DND-41 (cell line): ENCODE data around the gene CBX5.
"Not testable (repeated sequence)": the region's sequence is repeated elsewhere in the genome, so short reads cannot be mapped to it uniquely, and the experiment has no call there.

ENCODE experiments used
- ATAC-seq: fragments of 200-7000 bp; cut with Tn5 transposase; 3 replicates; pipeline ENCODE4 v1.9.1; 2021; ENCODE audit warnings: low read depth; ENCODE audit not compliant: insufficient read depth
- DNase-seq: peaks from one replicate; pipeline ENCODE4 v3.0.0-alpha.2; 2020
- H2AFZ ChIP-seq: 2 replicates; pipeline ENCODE4 v1.6.0; 2012; ENCODE audit warnings: low read depth, low read length
- H3K27ac ChIP-seq: 2 replicates; pipeline ENCODE4 v1.5.1; 2012; ENCODE audit warnings: low read length, inconsistent platforms
- H3K27me3 ChIP-seq: fragments of 200-600 bp; sonication (generic); 2 replicates; pipeline ENCODE4 v1.6.0; 2012; ENCODE audit warnings: low read length, mild to moderate bottlenecking, inconsistent platforms; ENCODE audit not compliant: insufficient read depth, poor library complexity
- H3K36me3 ChIP-seq: 2 replicates; pipeline ENCODE4 v1.5.1; 2012; ENCODE audit warnings: low read length, inconsistent platforms; ENCODE audit not compliant: insufficient read depth
- H3K4me1 ChIP-seq: 2 replicates; pipeline ENCODE4 v1.5.1; 2012; ENCODE audit warnings: mild to moderate bottlenecking, low read length; ENCODE audit not compliant: insufficient read depth
- H3K4me2 ChIP-seq: 2 replicates; pipeline ENCODE4 v1.6.0; 2012; ENCODE audit warnings: mild to moderate bottlenecking, moderate library complexity, low read length, inconsistent platforms; ENCODE audit not compliant: insufficient read depth
- H3K4me3 ChIP-seq, 2 experiments: fragments of 200-600 bp in 1 of 2; shearing (Covaris generic) in 1 of 2; 2 replicates each; pipeline ENCODE4 v1.5.1; 2012 to 2016; ENCODE audit warnings: inconsistent platforms in 2 of 2, low read length in 2 of 2, mild to moderate bottlenecking in 2 of 2, low read depth in 1 of 2, moderate library complexity in 1 of 2
- H3K79me2 ChIP-seq: 2 replicates; pipeline ENCODE4 v1.6.0; 2012; ENCODE audit warnings: low read length, inconsistent platforms; ENCODE audit not compliant: insufficient read depth
- H3K9ac ChIP-seq: 2 replicates; pipeline ENCODE4 v1.6.0; 2012; ENCODE audit warnings: low read depth, mild to moderate bottlenecking, inconsistent platforms, low read length, moderate library complexity
- H3K9me3 ChIP-seq: 2 replicates; pipeline ENCODE4 v1.5.1; 2012; ENCODE audit warnings: low read length, moderate library complexity, mild to moderate bottlenecking, inconsistent platforms; ENCODE audit not compliant: insufficient read depth, severe bottlenecking
- H4K20me1 ChIP-seq: 2 replicates; pipeline ENCODE4 v1.6.0; 2012; ENCODE audit warnings: low read length; ENCODE audit not compliant: insufficient read depth
- EZH2 ChIP-seq: IDR thresholded peaks from 3 replicates; pipeline ENCODE4 v1.6.1; 2012; ENCODE audit warnings: borderline replicate concordance, low read depth, mild to moderate bottlenecking, moderate library complexity, low read length, inconsistent platforms; ENCODE audit not compliant: severe bottlenecking
- TF ChIP-seq, protein P1 (sequence below): IDR thresholded peaks from 2 replicates; pipeline ENCODE4 v1.5.1; 2012; ENCODE audit warnings: borderline replicate concordance, low read length, moderate library complexity, mild to moderate bottlenecking; ENCODE audit not compliant: poor library complexity, severe bottlenecking; ENCODE audit errors: extremely low read depth

CBX5 gene

DNA sequence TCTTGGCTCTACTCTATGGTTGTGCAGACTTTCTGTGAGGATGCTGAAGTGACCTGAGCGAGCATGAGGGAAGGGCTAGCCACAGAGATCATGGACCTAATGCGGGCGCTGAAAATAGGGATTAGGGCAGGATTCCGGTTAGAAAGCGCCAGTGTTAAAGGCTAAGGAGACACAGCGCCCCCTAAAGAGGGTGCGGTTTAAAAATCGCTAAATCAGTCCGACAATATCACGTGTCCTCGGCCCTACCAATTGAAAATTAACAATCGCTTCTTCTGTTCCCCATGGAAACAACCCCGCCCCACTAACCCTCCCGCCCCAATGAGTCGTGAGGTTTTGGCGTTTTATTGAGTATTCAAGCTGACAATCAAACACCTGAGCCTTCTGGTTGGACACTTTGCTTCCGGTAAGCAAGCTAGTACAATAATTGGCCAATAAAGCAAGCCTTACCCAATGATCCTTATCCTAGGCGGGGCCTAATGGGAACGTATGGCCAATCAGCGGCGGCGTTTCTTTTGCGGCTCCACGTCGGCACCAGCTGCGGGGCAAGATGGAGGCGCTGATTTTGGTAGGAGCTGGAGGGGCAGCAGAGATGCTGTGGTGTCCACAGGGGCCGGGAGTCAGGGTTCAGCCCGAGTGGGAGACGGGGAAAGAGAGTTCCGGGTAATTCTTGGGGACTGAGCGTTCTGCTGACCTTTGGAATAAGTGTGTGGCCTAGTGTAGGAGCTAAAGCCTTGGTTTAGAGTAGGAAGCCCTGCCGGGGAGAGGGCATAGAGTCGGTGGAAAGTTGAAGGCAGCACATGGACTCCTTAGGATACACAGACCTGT, 44.9 kb upstream of the CBX5 start, which contains the start of gene COPZ1:
COPZ1 (plus strand) TSS at position 515 of the 825 bp plus-strand sequence; CDS start at position 548, 33 bp downstream.
- Histone ChIP-seq H3K4me1 (peaks cover 19% of the 10 kb centered on the region), H3K27ac (peak within 1 kb of the TSS; percentile 92), H3K27me3 (no peaks in the 10 kb centered on the region), H3K79me2 (peaks cover 38% of the 10 kb centered on the region), H2AFZ (peak within 1 kb of the TSS; percentile 95), H3K9me3 (no peaks in the 10 kb centered on the region), H3K9ac (peak within 1 kb of the TSS; percentile 58), H4K20me1 (no peaks in the 10 kb centered on the region), H3K4me2 (peak within 1 kb of the TSS; percentile 90), H3K4me3 (peak within 1 kb of the TSS; percentile 67 to 72), H3K36me3 (peaks cover 3% of the 10 kb centered on the region; the same call in 1 of the 2 replicates)
- no peak for TF ChIP-seq EZH2
- TF ChIP-seq, protein P1, sequence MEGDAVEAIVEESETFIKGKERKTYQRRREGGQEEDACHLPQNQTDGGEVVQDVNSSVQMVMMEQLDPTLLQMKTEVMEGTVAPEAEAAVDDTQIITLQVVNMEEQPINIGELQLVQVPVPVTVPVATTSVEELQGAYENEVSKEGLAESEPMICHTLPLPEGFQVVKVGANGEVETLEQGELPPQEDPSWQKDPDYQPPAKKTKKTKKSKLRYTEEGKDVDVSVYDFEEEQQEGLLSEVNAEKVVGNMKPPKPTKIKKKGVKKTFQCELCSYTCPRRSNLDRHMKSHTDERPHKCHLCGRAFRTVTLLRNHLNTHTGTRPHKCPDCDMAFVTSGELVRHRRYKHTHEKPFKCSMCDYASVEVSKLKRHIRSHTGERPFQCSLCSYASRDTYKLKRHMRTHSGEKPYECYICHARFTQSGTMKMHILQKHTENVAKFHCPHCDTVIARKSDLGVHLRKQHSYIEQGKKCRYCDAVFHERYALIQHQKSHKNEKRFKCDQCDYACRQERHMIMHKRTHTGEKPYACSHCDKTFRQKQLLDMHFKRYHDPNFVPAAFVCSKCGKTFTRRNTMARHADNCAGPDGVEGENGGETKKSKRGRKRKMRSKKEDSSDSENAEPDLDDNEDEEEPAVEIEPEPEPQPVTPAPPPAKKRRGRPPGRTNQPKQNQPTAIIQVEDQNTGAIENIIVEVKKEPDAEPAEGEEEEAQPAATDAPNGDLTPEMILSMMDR, result peak; percentile 89
- ATAC-seq (peak; percentile 97), DNase-seq (peak; percentile 98)

DNA sequence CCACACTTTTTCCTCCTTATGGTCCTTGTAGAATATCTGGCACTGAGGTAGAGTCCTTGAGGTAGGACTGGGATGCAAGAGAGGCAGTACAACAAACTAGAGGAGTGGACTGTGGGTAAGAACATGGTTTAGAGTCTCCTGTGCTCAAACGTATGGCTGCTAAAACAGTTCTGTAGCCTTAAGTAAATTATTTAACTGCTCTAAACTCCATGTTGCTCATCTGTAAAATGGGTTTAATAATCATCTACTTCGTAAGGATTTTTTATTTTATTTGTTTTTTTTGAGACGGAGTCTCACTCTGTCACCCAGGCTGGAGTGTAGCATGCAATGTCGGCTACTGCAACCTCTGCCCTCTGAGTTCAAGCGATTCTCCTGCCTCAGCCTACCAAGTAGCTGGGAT, 41.4 kb upstream of the CBX5 start:
- H3K9ac ChIP-seq, result no peak overlapping the region
- H3K4me2 ChIP-seq, result no peak overlapping the region
- H3K79me2 ChIP-seq, result peaks cover 12% of the 10 kb centered on the region
- no peak overlapping the region for H3K27ac ChIP-seq
- no peak overlapping the region for H2AFZ ChIP-seq
- peaks cover 15% of the 10 kb centered on the region for H3K4me1 ChIP-seq
- no peak for DNase-seq
- no peak overlapping the region for H3K4me3 ChIP-seq
- H3K27me3 ChIP-seq, result no peaks in the 10 kb centered on the region
- H4K20me1 ChIP-seq, result no peaks in the 10 kb centered on the region
- TF ChIP-seq, protein P1, result no peak
- TF ChIP-seq EZH2, result no peak
- ATAC-seq, result no peak
- no peaks in the 10 kb centered on the region for H3K36me3 ChIP-seq
- no peaks in the 10 kb centered on the region for H3K9me3 ChIP-seq

DNA sequence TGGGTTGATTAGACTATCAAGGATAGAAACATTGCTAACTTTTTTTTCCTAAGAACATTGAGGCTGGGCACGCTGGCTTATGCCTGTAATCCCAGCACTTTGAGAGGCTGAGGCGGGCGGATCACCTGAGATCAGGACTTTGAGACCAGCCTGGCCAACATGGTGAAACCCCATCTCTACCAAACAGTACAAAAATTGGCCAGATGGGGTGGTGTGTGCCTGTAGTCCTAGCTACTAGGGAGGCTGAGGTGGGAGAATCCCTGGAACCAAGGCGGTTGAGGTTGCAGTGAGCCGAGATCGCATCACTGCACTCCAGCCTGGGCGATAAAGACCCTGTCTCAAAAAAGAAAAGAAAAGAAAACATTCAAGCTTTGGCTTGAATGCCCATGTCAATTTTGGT, 32.4 kb upstream of the CBX5 start:
- H3K4me2 ChIP-seq, H3K4me3 ChIP-seq: not testable (repeated sequence)

DNA sequence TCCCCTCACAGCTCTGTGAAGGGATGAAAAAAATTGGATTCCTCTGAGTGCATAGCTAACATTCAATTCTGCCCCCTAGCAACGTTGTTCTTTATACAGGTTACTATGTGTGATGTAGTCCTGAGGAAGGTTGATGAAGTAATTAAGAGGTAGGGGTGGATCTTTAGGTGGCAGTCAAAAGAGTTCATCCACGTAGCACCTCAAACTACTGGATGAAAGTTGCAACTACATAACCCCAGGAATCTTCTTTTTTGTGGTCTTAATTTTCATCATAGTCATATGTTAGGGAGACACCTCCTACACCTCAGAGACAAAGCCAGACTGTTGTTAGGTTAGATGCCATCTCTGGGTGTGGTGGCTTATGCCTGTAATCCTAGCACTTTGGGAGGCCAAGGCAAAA, 31.1 kb upstream of the CBX5 start:
- no peaks in the 10 kb centered on the region for H4K20me1 ChIP-seq
- no peak overlapping the region for H3K4me2 ChIP-seq
- H3K9me3 ChIP-seq, result no peaks in the 10 kb centered on the region
- H3K9ac ChIP-seq, result no peak overlapping the region
- H2AFZ ChIP-seq, result no peak overlapping the region
- no peak overlapping the region for H3K4me3 ChIP-seq
- ATAC-seq, result no peak
- TF ChIP-seq, protein P1, result no peak
- no peak for TF ChIP-seq EZH2
- H3K79me2 ChIP-seq, result no peaks in the 10 kb centered on the region
- no peak overlapping the region for H3K27ac ChIP-seq
- H3K27me3 ChIP-seq, result no peaks in the 10 kb centered on the region
- no peaks in the 10 kb centered on the region for H3K36me3 ChIP-seq
- H3K4me1 ChIP-seq, result no peaks in the 10 kb centered on the region
- DNase-seq, result no peak

More for the DNA sequence above, 32.4 kb upstream of the CBX5 start:
- H2AFZ ChIP-seq, H3K36me3 ChIP-seq, ATAC-seq, H3K9me3 ChIP-seq, DNase-seq, H4K20me1 ChIP-seq, H3K9ac ChIP-seq, H3K27me3 ChIP-seq, H3K79me2 ChIP-seq, H3K4me1 ChIP-seq, H3K27ac ChIP-seq: not testable (repeated sequence)
